AG04449 (cell line): ENCODE results near the gene B3GNT7.

Source experiments
- CTCF ChIA-PET: fragments of 350-600 bp; formaldehyde crosslinking; extraction: SDS; loops from one replicate; lab custom pipeline; 2021; ENCODE audit warnings: antibody characterized with exemption; lab: Yijun Ruan, JAX
- POLR2A ChIA-PET: fragments of 400-600, 350-600 bp; formaldehyde crosslinking; extraction: SDS; loops from one replicate; lab custom pipeline; 2020; ENCODE audit warnings: antibody characterized with exemption, inconsistent platforms; lab: Yijun Ruan, JAX
- DNase-seq: peaks from one replicate; pipeline ENCODE4 v3.0.0-alpha.2; 2010; ENCODE audit warnings: low read depth, low spot score
- H3K4me3 ChIP-seq: 2 replicates; pipeline ENCODE4 v1.5.1; 2011; ENCODE audit warnings: low read depth, mild to moderate bottlenecking, control low read depth, low read length
- TF ChIP-seq, protein P1 (sequence below): IDR thresholded peaks from one replicate; pipeline ENCODE4 v1.5.1; 2011; ENCODE audit warnings: mild to moderate bottlenecking, moderate library complexity, low read length, control low read depth, inconsistent platforms; ENCODE audit not compliant: insufficient read depth; ENCODE audit errors: missing control alignments

The B3GNT7 gene

DNA sequence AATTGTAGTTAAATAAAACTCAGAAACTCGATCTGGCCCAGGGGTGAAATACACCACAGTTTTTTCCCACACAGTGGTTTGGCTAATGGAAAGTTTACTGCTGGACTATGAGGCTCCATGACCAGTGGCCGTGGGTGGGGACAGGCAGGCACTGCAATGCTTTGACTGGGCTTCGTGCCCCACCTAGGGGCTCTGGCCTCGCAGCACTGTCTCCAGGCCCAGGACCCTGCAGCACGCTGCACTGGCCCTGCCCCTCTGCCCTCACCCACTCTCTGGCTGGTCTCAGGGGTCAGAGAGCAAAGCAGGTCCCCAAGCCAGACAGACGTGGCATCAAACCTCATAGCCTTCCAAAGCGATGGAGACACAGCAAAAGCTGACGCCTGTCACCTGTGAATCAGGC lies 13.4 kb upstream of the B3GNT7 start:
- no peak for DNase-seq
- POLR2A ChIA-PET: no interaction called here
- H3K4me3 ChIP-seq: no peak overlapping the region
- CTCF ChIA-PET: no interaction called here
- TF ChIP-seq, protein P1, sequence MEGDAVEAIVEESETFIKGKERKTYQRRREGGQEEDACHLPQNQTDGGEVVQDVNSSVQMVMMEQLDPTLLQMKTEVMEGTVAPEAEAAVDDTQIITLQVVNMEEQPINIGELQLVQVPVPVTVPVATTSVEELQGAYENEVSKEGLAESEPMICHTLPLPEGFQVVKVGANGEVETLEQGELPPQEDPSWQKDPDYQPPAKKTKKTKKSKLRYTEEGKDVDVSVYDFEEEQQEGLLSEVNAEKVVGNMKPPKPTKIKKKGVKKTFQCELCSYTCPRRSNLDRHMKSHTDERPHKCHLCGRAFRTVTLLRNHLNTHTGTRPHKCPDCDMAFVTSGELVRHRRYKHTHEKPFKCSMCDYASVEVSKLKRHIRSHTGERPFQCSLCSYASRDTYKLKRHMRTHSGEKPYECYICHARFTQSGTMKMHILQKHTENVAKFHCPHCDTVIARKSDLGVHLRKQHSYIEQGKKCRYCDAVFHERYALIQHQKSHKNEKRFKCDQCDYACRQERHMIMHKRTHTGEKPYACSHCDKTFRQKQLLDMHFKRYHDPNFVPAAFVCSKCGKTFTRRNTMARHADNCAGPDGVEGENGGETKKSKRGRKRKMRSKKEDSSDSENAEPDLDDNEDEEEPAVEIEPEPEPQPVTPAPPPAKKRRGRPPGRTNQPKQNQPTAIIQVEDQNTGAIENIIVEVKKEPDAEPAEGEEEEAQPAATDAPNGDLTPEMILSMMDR: no peak

DNA sequence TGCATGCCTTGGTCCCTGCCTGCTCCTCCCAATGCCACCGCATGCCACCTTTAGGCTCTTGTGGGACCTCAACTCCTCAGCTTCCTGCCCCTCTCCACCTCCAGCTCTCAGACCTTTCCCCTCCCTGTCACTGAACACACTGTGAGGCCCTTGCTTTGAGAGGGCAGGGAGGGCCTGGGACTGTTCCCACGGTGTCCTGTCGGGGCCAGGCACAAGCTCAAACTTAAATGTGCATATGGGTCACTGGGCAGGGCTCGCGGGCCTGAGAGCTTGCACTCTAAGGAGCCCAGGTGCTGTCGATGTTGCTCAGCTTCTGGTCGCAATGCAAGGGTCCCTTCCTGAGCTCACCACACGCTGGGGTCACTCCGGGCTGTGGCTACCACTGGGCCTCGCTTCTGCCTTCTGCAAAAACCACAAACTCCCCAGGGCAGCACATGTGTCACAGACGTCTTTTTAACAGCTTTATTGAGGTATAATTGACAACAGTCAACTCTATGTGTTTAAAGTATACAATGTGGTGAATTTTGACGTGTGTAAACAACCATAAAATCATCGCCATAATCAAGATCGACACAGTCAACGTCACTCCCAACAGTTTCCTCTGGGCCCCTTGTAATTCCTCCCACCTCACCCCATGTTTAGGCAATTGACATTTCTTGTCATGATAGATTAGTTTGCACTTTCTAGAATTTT lies 11.9 kb upstream of the B3GNT7 start:
- TF ChIP-seq, protein P1: no peak
- CTCF ChIA-PET: no interaction called here
- no peak for DNase-seq
- no peak overlapping the region for H3K4me3 ChIP-seq
- POLR2A ChIA-PET: interaction anchor here (0.6 kb wide), 1 partner anchor 28 kb away, joined by 3 read pairs; no protein-coding TSS in a partner anchor

DNA sequence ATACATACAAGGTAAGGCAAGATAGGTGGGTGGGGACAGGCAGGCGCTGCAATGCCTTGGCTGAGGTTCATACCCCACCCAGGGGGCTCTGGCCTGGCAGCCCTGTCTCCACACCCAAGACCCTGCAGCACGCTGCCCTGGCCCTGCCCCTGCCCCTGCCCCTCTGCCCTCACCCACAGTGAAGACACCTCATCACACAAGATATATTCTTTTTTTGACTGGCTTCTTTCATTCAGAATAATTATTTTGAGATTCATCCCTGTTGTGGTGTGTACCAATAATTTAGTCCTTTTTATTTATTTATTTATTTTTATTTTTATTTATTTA lies 11.4 kb upstream of the B3GNT7 start:
- no peak overlapping the region for H3K4me3 ChIP-seq
- CTCF ChIA-PET: no interaction called here
- TF ChIP-seq, protein P1: no peak
- POLR2A ChIA-PET: interaction anchor here (0.6 kb wide), 1 partner anchor 28 kb away, joined by 3 read pairs; no protein-coding TSS in a partner anchor
- no peak for DNase-seq

DNA sequence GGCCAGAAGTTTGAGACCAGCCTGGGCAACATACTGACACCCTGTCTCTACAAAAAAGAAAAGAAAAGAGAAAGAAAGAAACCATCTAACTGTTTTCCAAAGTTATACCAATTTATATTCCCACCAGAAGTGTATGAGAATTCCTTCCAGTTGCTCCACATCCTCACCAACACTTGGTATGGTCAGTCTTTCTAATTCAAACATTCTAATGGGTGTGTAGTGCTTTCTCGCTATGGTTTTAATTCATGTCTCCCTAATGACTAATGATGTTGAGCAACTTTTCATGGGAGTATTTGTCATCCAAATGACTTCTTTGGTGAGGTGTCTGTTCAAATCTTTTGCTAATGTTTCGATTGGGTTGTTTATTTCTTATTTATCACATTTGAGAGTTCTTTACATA lies 10.5 kb upstream of the B3GNT7 start:
- TF ChIP-seq, protein P1: no peak
- ChIA-PET CTCF (no interaction called here), POLR2A (no interaction called here)
- no peak overlapping the region for H3K4me3 ChIP-seq
- no peak for DNase-seq

- ChIA-PET CTCF (interaction anchor here (1.0 kb wide), 1 partner anchor 158 kb away, joined by 4 read pairs; no protein-coding TSS in a partner anchor), POLR2A (no interaction called here)
- no peak overlapping the region for H3K4me3 ChIP-seq
- no peak for DNase-seq
- TF ChIP-seq, protein P1: no peak
Observed at GRCh38 chr2:231385429-231385828, 10.1 kb upstream of the B3GNT7 start.

DNA sequence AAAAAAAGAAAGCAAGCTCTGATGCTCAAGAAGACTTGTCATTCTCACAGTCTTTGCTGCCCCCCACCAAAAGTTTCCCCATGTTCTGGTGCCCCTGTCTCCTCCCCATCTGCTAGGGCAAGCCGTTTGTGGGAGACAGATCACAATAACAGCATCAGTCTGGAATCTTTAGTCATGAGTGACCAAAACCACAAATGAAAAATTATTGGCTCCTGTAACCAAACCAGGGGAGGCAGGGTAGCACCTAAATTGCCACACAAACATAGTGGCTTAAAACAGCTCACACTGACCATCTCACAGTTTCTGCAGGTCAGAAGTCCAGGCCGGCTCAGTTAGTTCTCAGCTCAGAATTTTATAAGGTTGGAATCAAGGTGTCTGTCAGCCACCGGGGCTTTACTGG lies 9.1 kb upstream of the B3GNT7 start:
- TF ChIP-seq, protein P1: no peak
- ChIA-PET POLR2A (interaction anchor here (0.8 kb wide), 1 partner anchor 79 kb away, joined by 4 read pairs; no protein-coding TSS in a partner anchor), CTCF (interaction anchor here (0.9 to 3.0 kb wide), 6 partner anchors 9 to 159 kb away, joined by 3 to 14 read pairs (median 4); partner anchors contain the start of gene B3GNT7)
- no peak overlapping the region for H3K4me3 ChIP-seq
- peak; percentile 38 for DNase-seq
